Lung (tissue), 12 donors: ENCODE measurements around the gene SLC35F4. TPM values are rescaled to one million over a fixed set of nuclear protein-coding genes. Genes with fewer than 3 reads are reported as not detected.

Experiments
- ATAC-seq: fragments of 200-7000 bp; cut with Tn5 transposase; one replicate; pipeline ENCODE4 v1.9.1; 2020; ENCODE audit warnings: moderate number of reproducible peaks; ENCODE audit not compliant: insufficient read depth, low FRiP score
- DNase-seq, 3 donors: peaks; one replicate each; pipeline ENCODE4 v3.0.0-alpha.2; 2013 to 2017
- H3K27ac ChIP-seq, 2 donors: one replicate each; pipeline ENCODE4 v1.5.1; 2013; ENCODE audit warnings: mild to moderate bottlenecking in 2 of 2, moderate library complexity in 2 of 2, control low read depth in 1 of 2, inconsistent platforms in 1 of 2, low read depth in 1 of 2, low read length in 1 of 2
- H3K27me3 ChIP-seq, 3 donors: one replicate each; pipeline ENCODE4 v1.5.1; 2013; ENCODE audit warnings: low read length in 2 of 3; ENCODE audit not compliant: control insufficient read depth in 3 of 3, insufficient read depth in 3 of 3
- H3K36me3 ChIP-seq, 4 donors: one replicate each; pipeline ENCODE4 v1.5.1; 2013; ENCODE audit warnings: low read length in 4 of 4, mild to moderate bottlenecking in 1 of 4, moderate library complexity in 1 of 4; ENCODE audit not compliant: control insufficient read depth in 4 of 4, insufficient read depth in 4 of 4
- H3K4me1 ChIP-seq, 5 donors: one replicate each; pipeline ENCODE4 v1.5.1; 2013; ENCODE audit warnings: low read length in 5 of 5, mild to moderate bottlenecking in 2 of 5, moderate library complexity in 1 of 5; ENCODE audit not compliant: control insufficient read depth in 5 of 5, insufficient read depth in 5 of 5
- H3K4me3 ChIP-seq: one replicate; pipeline ENCODE4 v1.5.1; 2013; ENCODE audit warnings: mild to moderate bottlenecking, control low read depth, moderate library complexity
- H3K9ac ChIP-seq, 2 donors: one replicate each; pipeline ENCODE4 v1.5.1; 2013; ENCODE audit warnings: low read length in 2 of 2, control low read depth in 1 of 2; ENCODE audit not compliant: insufficient read depth in 1 of 2
- H3K9me3 ChIP-seq, 4 donors: one replicate each; pipeline ENCODE4 v1.5.1; 2013; ENCODE audit warnings: low read length in 3 of 4, mild to moderate bottlenecking in 1 of 4, moderate library complexity in 1 of 4; ENCODE audit not compliant: control insufficient read depth in 4 of 4, insufficient read depth in 3 of 4
- CTCF ChIP-seq: IDR thresholded peaks from 2 replicates; pipeline ENCODE4 v1.5.1; 2012; ENCODE audit warnings: mild to moderate bottlenecking; ENCODE audit errors: control extremely low read depth, extremely low read depth
- WGBS, 2 donors: extraction: QIAGEN DNeasy Blood & Tissue Kit; methylation state at CpG; one replicate each; pipeline ENCODE4 v1.1.7; 2013; 5-methylcytosine and 5-hydroxymethylcytosine counted together
- polyA plus RNA-seq, 2 donors: library from polyadenylated mRNA; stranded (reverse); fragments of 200-250 nt; gene quantifications; one replicate each; pipeline ENCODE4 v1.2.1, GENCODE V29; 2013
- total RNA-seq, 2 donors: library from RNA; depleted of rRNA in 1 of 2; stranded (reverse); fragments of >200 nt in 1 of 2; gene quantifications; one replicate each; pipeline ENCODE4 v1.2.1, GENCODE V29; 2014 to 2021
- donor health status: control.
- donor health status: control.
- donor health status: Bipolar disorder and iron deficiency.
- donor health status: healthy.
- donor health status: DM: yes; HTN: yes; CAD: no.

The SLC35F4 gene
- total and polyA plus RNA-seq, 4 donors: not detected

GRCh38 chr14:57737598-57737997 is 128.3 kb downstream of the SLC35F4 start:
- no peaks in the 10 kb centered on the region for H3K27me3 ChIP-seq
- no peaks in the 10 kb centered on the region for H3K4me1 ChIP-seq
- no peak overlapping the region for H3K4me3 ChIP-seq
- no peak for TF ChIP-seq CTCF
- no peaks in the 10 kb centered on the region for H3K36me3 ChIP-seq
- no peak overlapping the region for H3K27ac ChIP-seq
- DNase-seq (no peak), ATAC-seq (no peak)
- no peak overlapping the region for H3K9ac ChIP-seq
- 75 to 81% methylated on average over 3 of the region's 3 CpGs for WGBS, 2 donors
- H3K9me3 ChIP-seq: peaks cover 0 to 5% (median 0%) of the 10 kb centered on the region in 4 donors

- TF ChIP-seq CTCF: no peak
- no peak overlapping the region for H3K4me3 ChIP-seq
Observed at GRCh38 chr14:57736391-57736790, 129.5 kb downstream of the SLC35F4 start.

DNA sequence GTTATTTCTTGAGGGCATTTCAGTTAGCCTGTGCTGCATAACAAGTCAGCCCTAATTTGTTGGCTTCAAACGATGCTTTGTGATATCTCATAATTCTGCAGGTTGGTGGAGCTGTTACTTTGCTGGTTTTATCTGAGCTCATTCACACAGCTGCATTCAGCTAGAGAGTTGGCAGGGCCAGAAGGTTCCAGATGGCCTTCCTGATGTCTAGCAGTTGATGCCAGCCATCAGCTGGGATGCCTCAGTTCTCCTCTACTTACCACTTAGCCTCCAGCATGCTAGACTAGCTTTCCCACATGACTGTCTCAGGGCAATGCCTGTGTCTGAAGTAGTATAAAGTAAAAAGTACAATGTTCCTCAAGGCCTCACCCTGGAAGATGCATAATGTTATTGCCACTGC is 130.6 kb downstream of the SLC35F4 start:
- peaks cover 0 to 2% (median 0%) of the 10 kb centered on the region in 5 donors for H3K4me1 ChIP-seq
- H3K27ac ChIP-seq: no peak overlapping the region
- no peak overlapping the region for H3K9ac ChIP-seq
- peaks cover 0 to 5% (median 0%) of the 10 kb centered on the region in 4 donors for H3K9me3 ChIP-seq
- H3K36me3 ChIP-seq: no peaks in the 10 kb centered on the region
- no peak for TF ChIP-seq CTCF
- DNase-seq: no peak
- no peak for ATAC-seq
- 82 to 83% methylated on average over 1 of the region's 1 CpG for WGBS, 2 donors
- H3K27me3 ChIP-seq: no peaks in the 10 kb centered on the region
- H3K4me3 ChIP-seq: no peak overlapping the region

More at GRCh38 chr14:57736391-57736790, 129.5 kb downstream of the SLC35F4 start:
- H3K36me3 ChIP-seq: no peaks in the 10 kb centered on the region
- no peak for DNase-seq
- H3K9me3 ChIP-seq: peaks cover 0 to 5% (median 0%) of the 10 kb centered on the region in 4 donors
- peaks cover 0 to 2% (median 0%) of the 10 kb centered on the region in 5 donors for H3K4me1 ChIP-seq
- ATAC-seq: no peak
- no peaks in the 10 kb centered on the region for H3K27me3 ChIP-seq
- 82 to 83% methylated on average over 4 of the region's 4 CpGs for WGBS, 2 donors
- H3K9ac ChIP-seq: no peak overlapping the region
- H3K27ac ChIP-seq: no peak overlapping the region
